Natural killer cell (primary cell): Measurements from ENCODE around the gene LZTFL1. TPM values are rescaled to one million over a fixed set of nuclear protein-coding genes. Genes with fewer than 3 reads are reported as not detected.

Source experiments
- ATAC-seq, 3 donors: fragments of 150-1000 bp in 2 of 3; fragments of 200-7000 bp in 1 of 3; cut with Tn5 transposase; 1 replicate in 1 of 3; 2 replicates in 2 of 3; pipeline ENCODE4 v1.10.0; 2021; ENCODE audit warnings: mild to moderate bottlenecking in 2 of 3, moderate library complexity in 2 of 3
- DNase-seq, 2 donors: peaks; one replicate each; pipeline versions ENCODE4 v3.0.0 to v3.0.0-alpha.2; 2013 to 2021; ENCODE audit warnings: mixed read lengths in 1 of 2
- H3K27ac ChIP-seq: one replicate; pipeline ENCODE4 v1.5.1; 2013; ENCODE audit warnings: mild to moderate bottlenecking, low read length
- H3K27me3 ChIP-seq: one replicate; pipeline ENCODE4 v1.6.1; 2013; ENCODE audit warnings: low read length; ENCODE audit not compliant: control insufficient read depth, insufficient read depth
- H3K36me3 ChIP-seq: one replicate; pipeline ENCODE4 v1.6.1; 2013; ENCODE audit warnings: low read length; ENCODE audit not compliant: control insufficient read depth, insufficient read depth
- H3K4me1 ChIP-seq: one replicate; pipeline ENCODE4 v1.6.1; 2013; ENCODE audit warnings: low read length; ENCODE audit not compliant: control insufficient read depth, insufficient read depth
- H3K4me3 ChIP-seq: one replicate; pipeline ENCODE4 v1.5.1; 2013; ENCODE audit warnings: low read length
- H3K9me3 ChIP-seq: one replicate; pipeline ENCODE4 v1.6.1; 2013; ENCODE audit warnings: low read length; ENCODE audit not compliant: control insufficient read depth, insufficient read depth
- H3K27ac Mint-ChIP-seq, 2 donors: one replicate each; pipeline ENCODE4 v1.8.0; 2022; ENCODE audit warnings: mild to moderate bottlenecking in 2 of 2, mixed read lengths in 2 of 2, moderate library complexity in 1 of 2
- H3K27me3 Mint-ChIP-seq, 2 donors: one replicate each; pipeline ENCODE4 v1.8.0; 2022; ENCODE audit warnings: low read depth in 2 of 2, mixed read lengths in 2 of 2
- H3K36me3 Mint-ChIP-seq: one replicate; pipeline ENCODE4 v1.8.0; 2022; ENCODE audit warnings: mixed read lengths
- H3K4me1 Mint-ChIP-seq, 2 donors: one replicate each; pipeline ENCODE4 v1.8.0; 2022; ENCODE audit warnings: mixed read lengths in 2 of 2
- H3K4me3 Mint-ChIP-seq: one replicate; pipeline ENCODE4 v1.8.0; 2022; ENCODE audit warnings: mild to moderate bottlenecking, moderate library complexity, mixed read lengths
- H3K9me3 Mint-ChIP-seq, 2 donors: one replicate each; pipeline ENCODE4 v1.8.0; 2022; ENCODE audit warnings: mixed read lengths in 2 of 2
- CTCF ChIP-seq: fragments of 200-600 bp; IDR thresholded peaks from one replicate; pipeline ENCODE4 v1.8.0; 2022; ENCODE audit warnings: antibody characterized with exemption
- WGBS: methylation state at CpG from one replicate; pipeline ENCODE4 v1.1.7; 2013; ENCODE audit warnings: missing lambda C conversion rate; ENCODE audit not compliant: insufficient coverage; 5-methylcytosine and 5-hydroxymethylcytosine counted together
- intact Hi-C: fragments of 100-400 bp; cut with micrococcal nuclease; formaldehyde crosslinking; loops from one replicate; pipeline ENCODE4 v1.14.2; 2022
- total RNA-seq, 4 donors: library from RNA; stranded (reverse); fragments of 120-200 nt in 1 of 4; gene quantifications; one replicate each; pipeline versions ENCODE4 v1.2.3 to v1.2.4, GENCODE V29; 2013 to 2022

Gene LZTFL1
- total RNA-seq, 3 donors from 2014 or later (not counting 1 experiment from before 2014, with no cell fraction given): 16.4 to 19.8 (median 17.2) TPM

DNA sequence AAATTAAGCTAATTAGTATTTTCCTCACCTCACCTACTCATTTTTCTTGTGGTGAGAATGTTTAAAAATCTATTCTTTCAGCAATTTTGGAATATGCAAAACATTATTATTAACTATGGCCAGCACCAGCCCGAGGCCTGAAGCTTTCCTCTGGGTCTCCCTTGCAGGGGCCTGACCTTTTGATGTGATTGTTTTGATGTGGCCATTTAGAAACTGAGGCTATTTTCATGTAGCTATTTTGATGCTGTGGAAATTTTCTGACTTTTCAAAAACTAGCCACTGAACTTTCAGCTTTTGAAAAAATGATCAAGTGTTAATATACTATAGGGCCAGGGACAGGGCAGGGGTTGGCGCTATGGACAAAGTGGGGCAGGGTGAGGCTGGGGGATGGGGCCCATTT lies 36.2 kb upstream of the LZTFL1 start:
- DNase-seq (no peak), ATAC-seq (no peak)
- peaks cover 0 to 4% of the 10 kb centered on the region in 2 donors for H3K9me3 Mint-ChIP-seq
- peaks cover 5 to 33% of the 10 kb centered on the region in 2 donors for H3K27me3 Mint-ChIP-seq
- Histone ChIP-seq H3K27me3 (peaks cover 12% of the 10 kb centered on the region), H3K9me3 (no peaks in the 10 kb centered on the region), H3K4me3 (no peak overlapping the region), H3K27ac (no peak overlapping the region), H3K4me1 (peaks cover 28% of the 10 kb centered on the region), H3K36me3 (no peaks in the 10 kb centered on the region)
- no peak overlapping the region for H3K4me3 Mint-ChIP-seq
- no peaks in the 10 kb centered on the region for H3K36me3 Mint-ChIP-seq
- H3K4me1 Mint-ChIP-seq: peaks cover 30 to 44% of the 10 kb centered on the region in 2 donors
- WGBS: 52% methylated on average over 2 of the region's 2 CpGs
- no peak overlapping the region for H3K27ac Mint-ChIP-seq
- intact Hi-C loops: no loop called here
- no peak for TF ChIP-seq CTCF

DNA sequence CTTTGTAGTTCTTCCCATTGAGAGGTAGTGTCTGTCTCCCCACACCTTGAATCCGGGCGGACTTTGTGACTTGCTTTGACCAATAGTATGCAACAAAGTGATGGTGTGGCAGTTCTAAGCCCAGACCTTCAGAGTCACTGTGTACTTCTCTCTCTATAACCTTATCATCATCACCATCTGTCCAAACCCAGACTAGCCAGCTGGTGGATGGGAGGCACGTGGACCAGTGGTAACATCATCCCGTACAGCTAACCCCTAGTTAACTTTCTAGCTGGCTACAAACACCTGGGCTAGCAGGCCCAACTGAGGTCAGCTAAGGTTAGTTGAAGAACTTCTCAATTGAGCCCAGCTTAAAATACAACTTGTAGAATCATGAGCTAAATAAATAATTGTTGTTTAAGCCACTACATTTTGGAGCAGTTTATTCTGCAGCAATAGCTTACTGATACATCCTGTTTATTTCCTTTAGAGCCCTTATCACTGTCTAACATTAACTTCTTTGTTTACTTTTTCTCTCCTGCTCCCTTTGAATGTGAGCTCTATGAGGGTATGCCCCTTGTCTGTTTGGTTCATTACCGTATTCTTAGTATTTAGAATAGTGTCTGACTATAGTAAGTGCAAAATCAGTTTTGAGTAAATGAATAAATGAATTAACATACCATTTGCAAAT lies 32.9 kb upstream of the LZTFL1 start:
- H3K27me3 Mint-ChIP-seq: peaks cover 7 to 50% of the 10 kb centered on the region in 2 donors
- no peak overlapping the region for H3K27ac Mint-ChIP-seq
- Histone ChIP-seq H3K4me1 (peaks cover 20% of the 10 kb centered on the region), H3K36me3 (no peaks in the 10 kb centered on the region), H3K27me3 (peaks cover 22% of the 10 kb centered on the region), H3K9me3 (no peaks in the 10 kb centered on the region), H3K27ac (no peak overlapping the region), H3K4me3 (no peak overlapping the region)
- no peaks in the 10 kb centered on the region for H3K36me3 Mint-ChIP-seq
- H3K4me1 Mint-ChIP-seq: peaks cover 22 to 48% of the 10 kb centered on the region in 2 donors
- TF ChIP-seq CTCF: no peak
- peaks cover 0 to 4% of the 10 kb centered on the region in 2 donors for H3K9me3 Mint-ChIP-seq
- WGBS: 75% methylated on average over 5 of the region's 5 CpGs
- no peak for ATAC-seq
- DNase-seq: no peak
- no peak overlapping the region for H3K4me3 Mint-ChIP-seq
- intact Hi-C loops: no loop called here

- no peak for DNase-seq
- H3K27me3 Mint-ChIP-seq: peaks cover 7 to 54% of the 10 kb centered on the region in 2 donors
- no peaks in the 10 kb centered on the region for H3K9me3 ChIP-seq
- H3K27ac ChIP-seq: no peak overlapping the region
- H3K4me1 Mint-ChIP-seq: peaks cover 28 to 54% of the 10 kb centered on the region in 2 donors
- 96% methylated on average over 4 of the region's 4 CpGs for WGBS
- no peak for ATAC-seq
- H3K9me3 Mint-ChIP-seq: peaks cover 0 to 4% of the 10 kb centered on the region in 2 donors
- no peaks in the 10 kb centered on the region for H3K36me3 ChIP-seq
- no peak overlapping the region for H3K27ac Mint-ChIP-seq
- intact Hi-C loops: no loop called here
- TF ChIP-seq CTCF: no peak
- no peak overlapping the region for H3K4me3 ChIP-seq
- peaks cover 22% of the 10 kb centered on the region for H3K27me3 ChIP-seq
- no peaks in the 10 kb centered on the region for H3K36me3 Mint-ChIP-seq
- H3K4me3 Mint-ChIP-seq: no peak overlapping the region
- peaks cover 30% of the 10 kb centered on the region for H3K4me1 ChIP-seq
Measured at GRCh38 chr3:45873638-45874037, 31.7 kb upstream of the LZTFL1 start.

DNA sequence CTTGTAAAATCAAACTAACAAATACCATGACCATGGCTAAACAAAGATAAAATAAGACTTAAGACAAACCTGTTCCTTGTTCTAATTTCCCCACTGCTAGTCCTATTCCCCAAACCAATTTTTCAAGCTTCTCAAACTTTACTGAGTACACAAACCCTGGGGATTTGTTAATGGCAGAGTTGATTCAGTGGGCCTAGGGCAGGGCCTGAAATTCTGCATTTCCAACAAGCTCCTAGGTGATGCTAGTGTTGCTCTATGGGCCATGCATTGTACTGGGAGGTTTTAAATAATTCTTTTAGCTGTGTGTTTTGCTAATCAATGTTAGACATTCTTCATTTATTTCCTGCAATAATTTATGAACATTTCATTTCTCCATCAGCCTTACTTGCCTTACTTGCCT lies 31.1 kb upstream of the LZTFL1 start:
- TF ChIP-seq CTCF: no peak
- DNase-seq (no peak), ATAC-seq (no peak)
- no peak overlapping the region for H3K4me3 Mint-ChIP-seq
- Histone ChIP-seq H3K27me3 (peaks cover 22% of the 10 kb centered on the region), H3K4me1 (peaks cover 30% of the 10 kb centered on the region), H3K36me3 (no peaks in the 10 kb centered on the region), H3K27ac (no peak overlapping the region), H3K9me3 (no peaks in the 10 kb centered on the region), H3K4me3 (no peak overlapping the region)
- intact Hi-C loops: no loop called here
- peaks cover 28 to 55% of the 10 kb centered on the region in 2 donors for H3K4me1 Mint-ChIP-seq
- peaks cover 0 to 4% of the 10 kb centered on the region in 2 donors for H3K9me3 Mint-ChIP-seq
- H3K36me3 Mint-ChIP-seq: no peaks in the 10 kb centered on the region
- peaks cover 7 to 56% of the 10 kb centered on the region in 2 donors for H3K27me3 Mint-ChIP-seq
- H3K27ac Mint-ChIP-seq: no peak overlapping the region
